ENCODE results near the gene HSD17B13.

- TF ChIP-seq, protein P1, sequence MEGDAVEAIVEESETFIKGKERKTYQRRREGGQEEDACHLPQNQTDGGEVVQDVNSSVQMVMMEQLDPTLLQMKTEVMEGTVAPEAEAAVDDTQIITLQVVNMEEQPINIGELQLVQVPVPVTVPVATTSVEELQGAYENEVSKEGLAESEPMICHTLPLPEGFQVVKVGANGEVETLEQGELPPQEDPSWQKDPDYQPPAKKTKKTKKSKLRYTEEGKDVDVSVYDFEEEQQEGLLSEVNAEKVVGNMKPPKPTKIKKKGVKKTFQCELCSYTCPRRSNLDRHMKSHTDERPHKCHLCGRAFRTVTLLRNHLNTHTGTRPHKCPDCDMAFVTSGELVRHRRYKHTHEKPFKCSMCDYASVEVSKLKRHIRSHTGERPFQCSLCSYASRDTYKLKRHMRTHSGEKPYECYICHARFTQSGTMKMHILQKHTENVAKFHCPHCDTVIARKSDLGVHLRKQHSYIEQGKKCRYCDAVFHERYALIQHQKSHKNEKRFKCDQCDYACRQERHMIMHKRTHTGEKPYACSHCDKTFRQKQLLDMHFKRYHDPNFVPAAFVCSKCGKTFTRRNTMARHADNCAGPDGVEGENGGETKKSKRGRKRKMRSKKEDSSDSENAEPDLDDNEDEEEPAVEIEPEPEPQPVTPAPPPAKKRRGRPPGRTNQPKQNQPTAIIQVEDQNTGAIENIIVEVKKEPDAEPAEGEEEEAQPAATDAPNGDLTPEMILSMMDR (IDR thresholded peaks at IDR 0.05) = no peak
- TF ChIP-seq POLR2A (IDR thresholded peaks at IDR 0.05) = no peak
- TF ChIP-seq POLR2AphosphoS5 (IDR thresholded peaks at IDR 0.05) = no peak
These were observed 39.5 kb downstream of the HSD17B13 start for GRCh38 chr4:87283151-87283550.
